Neural progenitor cell (in vitro differentiated cells): ENCODE data around the gene CHST9. TPM values are rescaled to one million over a fixed set of nuclear protein-coding genes. Genes with fewer than 3 reads are reported as not detected.
A peak's percentile ranks its signal among the peaks of the same experiment; 100 is the strongest.
"Not testable (repeated sequence)": the region's sequence is repeated elsewhere in the genome, so short reads cannot be mapped to it uniquely, and the experiment has no call there.

Experiments used
- DNase-seq: peaks from one replicate; pipeline ENCODE4 v3.0.0-alpha.2; 2016; ENCODE audit warnings: low spot score
- H2AFZ ChIP-seq: fragments of 200-600 bp; sonication (generic); replicated peaks from 2 replicates; pipeline ENCODE4 v1.6.1; 2016; ENCODE audit warnings: antibody characterized with exemption
- H3F3A ChIP-seq: fragments of 200-600 bp; sonication (generic); 2 replicates; pipeline ENCODE4 v1.6.1; 2016; ENCODE audit warnings: antibody characterized with exemption, low read depth
- H3K27ac ChIP-seq: fragments of 200-600 bp; sonication (generic); 2 replicates; pipeline ENCODE4 v1.5.1; 2016; ENCODE audit warnings: mild to moderate bottlenecking
- H3K27me3 ChIP-seq: fragments of 200-600 bp; sonication (generic); 2 replicates; pipeline ENCODE4 v1.6.1; 2016; ENCODE audit warnings: mild to moderate bottlenecking, moderate library complexity
- H3K36me3 ChIP-seq: fragments of 200-600 bp; sonication (generic); 2 replicates; pipeline ENCODE4 v1.5.1; 2016
- H3K4me1 ChIP-seq: fragments of 200-600 bp; sonication (generic); 2 replicates; pipeline ENCODE4 v1.6.1; 2016; ENCODE audit warnings: mixed run types
- H3K4me2 ChIP-seq: fragments of 200-600 bp; sonication (generic); 2 replicates; pipeline ENCODE4 v1.6.1; 2016
- H3K4me3 ChIP-seq: fragments of 200-600 bp; sonication (generic); 2 replicates; pipeline ENCODE4 v1.5.1; 2016
- H3K79me2 ChIP-seq: fragments of 200-600 bp; sonication (generic); 2 replicates; pipeline ENCODE4 v1.6.1; 2016; ENCODE audit warnings: low read depth
- H3K9ac ChIP-seq: fragments of 200-600 bp; sonication (generic); 2 replicates; pipeline ENCODE4 v1.6.1; 2016
- H3K9me3 ChIP-seq: fragments of 200-600 bp; sonication (generic); 2 replicates; pipeline ENCODE4 v1.5.1; 2016; ENCODE audit warnings: low read depth
- H4K20me1 ChIP-seq: fragments of 200-600 bp; sonication (generic); 2 replicates; pipeline ENCODE4 v1.6.1; 2016; ENCODE audit warnings: low read depth
- H3K27ac Mint-ChIP-seq: 3 replicates; pipeline ENCODE4 v1.8.0; 2021; ENCODE audit warnings: mixed read lengths
- H3K27me3 Mint-ChIP-seq: 2 replicates; pipeline ENCODE4 v1.8.0; 2022; ENCODE audit warnings: low read depth, mild to moderate bottlenecking, inconsistent platforms, moderate library complexity, mixed read lengths; ENCODE audit not compliant: insufficient read depth
- H3K36me3 Mint-ChIP-seq: 3 replicates; pipeline ENCODE4 v1.8.0; 2021; ENCODE audit warnings: mixed read lengths
- H3K4me1 Mint-ChIP-seq: 3 replicates; pipeline ENCODE4 v1.8.0; 2021; ENCODE audit warnings: mixed read lengths
- H3K4me3 Mint-ChIP-seq: 3 replicates; pipeline ENCODE4 v1.8.0; 2021; ENCODE audit warnings: mild to moderate bottlenecking, moderate library complexity, mixed read lengths
- H3K9me3 Mint-ChIP-seq: 3 replicates; pipeline ENCODE4 v1.8.0; 2020; ENCODE audit warnings: mixed read lengths
- EZH2 ChIP-seq: fragments of 200-600 bp; sonication (generic); IDR thresholded peaks from 2 replicates; pipeline ENCODE4 v1.6.1; 2017; ENCODE audit warnings: antibody characterized with exemption, mild to moderate bottlenecking, moderate library complexity
- EZH2phosphoT487 ChIP-seq: fragments of 200-600 bp; sonication (generic); IDR thresholded peaks from 2 replicates; pipeline ENCODE4 v1.6.1; 2017; ENCODE audit warnings: antibody characterized with exemption
- total RNA-seq: library from RNA; depleted of rRNA; stranded (reverse); fragments of >200 nt; gene quantifications from 2 replicates; pipeline ENCODE4 v1.2.3, GENCODE V29; 2015; ENCODE audit warnings: low replicate concordance
- TF ChIP-seq, protein P1 (sequence below): fragments of 200-600 bp; sonication (generic); IDR thresholded peaks from 2 replicates; pipeline ENCODE4 v1.5.1; 2017; ENCODE audit warnings: antibody characterized with exemption, mild to moderate bottlenecking

CHST9 gene, protein sequence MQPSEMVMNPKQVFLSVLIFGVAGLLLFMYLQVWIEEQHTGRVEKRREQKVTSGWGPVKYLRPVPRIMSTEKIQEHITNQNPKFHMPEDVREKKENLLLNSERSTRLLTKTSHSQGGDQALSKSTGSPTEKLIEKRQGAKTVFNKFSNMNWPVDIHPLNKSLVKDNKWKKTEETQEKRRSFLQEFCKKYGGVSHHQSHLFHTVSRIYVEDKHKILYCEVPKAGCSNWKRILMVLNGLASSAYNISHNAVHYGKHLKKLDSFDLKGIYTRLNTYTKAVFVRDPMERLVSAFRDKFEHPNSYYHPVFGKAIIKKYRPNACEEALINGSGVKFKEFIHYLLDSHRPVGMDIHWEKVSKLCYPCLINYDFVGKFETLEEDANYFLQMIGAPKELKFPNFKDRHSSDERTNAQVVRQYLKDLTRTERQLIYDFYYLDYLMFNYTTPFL
- 0.77 and 1.3 TPM in 2 replicates for total RNA-seq

DNA sequence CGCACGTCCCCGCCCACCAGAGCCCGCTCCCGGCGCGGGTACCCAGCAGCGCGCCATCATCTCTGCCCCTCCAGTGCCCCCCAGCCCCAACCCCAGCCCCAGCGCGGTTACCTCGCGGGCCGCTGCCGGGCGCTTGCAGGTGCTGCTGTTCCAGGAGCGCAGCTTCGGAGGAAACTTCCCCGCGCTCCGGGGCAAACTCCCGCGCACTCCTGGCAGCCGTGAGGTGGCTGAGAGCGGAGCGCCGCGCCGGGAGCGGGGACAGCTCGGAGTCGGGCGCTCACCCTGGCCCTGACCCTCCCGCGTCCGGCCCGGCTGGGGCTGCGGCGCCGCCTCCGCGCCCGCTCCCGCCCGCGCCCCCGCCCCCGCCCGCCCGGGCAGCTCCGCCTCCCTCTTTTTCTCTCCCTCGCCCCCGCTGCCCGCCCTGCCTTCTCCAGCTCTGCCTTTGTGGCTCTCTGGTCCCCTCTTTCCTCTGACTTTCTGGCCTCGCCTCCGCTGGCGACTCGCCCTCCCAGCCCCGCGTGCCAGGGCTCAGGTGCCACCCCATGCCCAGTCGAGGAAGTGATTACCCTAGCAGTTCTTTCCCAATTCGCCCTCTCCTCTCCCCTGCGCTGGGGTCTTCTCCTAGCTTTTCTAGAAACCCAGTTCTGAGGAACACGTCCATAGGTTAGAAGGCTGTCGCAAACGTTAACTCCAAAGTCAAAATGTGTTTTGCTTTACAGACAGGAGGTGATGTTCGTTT lies at the start of gene CHST9:
TSS of gene CHST9 (minus strand) at position 284 of the 739 bp plus-strand sequence. CDS start 42,499 bp downstream, outside the sequence.
- no peak within 1 kb of the TSS for H3K27ac Mint-ChIP-seq
- Histone ChIP-seq H3K27me3 (peaks cover 56% of the 10 kb centered on the region), H3K27ac (no peak within 1 kb of the TSS), H3K79me2 (no peaks in the 10 kb centered on the region), H4K20me1 (no peaks in the 10 kb centered on the region), H2AFZ (peak within 1 kb of the TSS; percentile 97), H3K4me3 (peak within 1 kb of the TSS; percentile 69), H3K9me3 (no peaks in the 10 kb centered on the region), H3K4me2 (peak within 1 kb of the TSS; percentile 95), H3K9ac (no peak within 1 kb of the TSS), H3K36me3 (no peaks in the 10 kb centered on the region), H3K4me1 (no peaks in the 10 kb centered on the region), H3F3A (no peaks in the 10 kb centered on the region)
- peak within 1 kb of the TSS; percentile 87 for H3K4me3 Mint-ChIP-seq
- no peaks in the 10 kb centered on the region for H3K9me3 Mint-ChIP-seq
- peaks cover 19% of the 10 kb centered on the region for H3K4me1 Mint-ChIP-seq
- DNase-seq: peak; percentile 73
- H3K27me3 Mint-ChIP-seq: peaks cover 10% of the 10 kb centered on the region
- H3K36me3 Mint-ChIP-seq: no peaks in the 10 kb centered on the region
- no peak for TF ChIP-seq EZH2
- TF ChIP-seq, protein P1, sequence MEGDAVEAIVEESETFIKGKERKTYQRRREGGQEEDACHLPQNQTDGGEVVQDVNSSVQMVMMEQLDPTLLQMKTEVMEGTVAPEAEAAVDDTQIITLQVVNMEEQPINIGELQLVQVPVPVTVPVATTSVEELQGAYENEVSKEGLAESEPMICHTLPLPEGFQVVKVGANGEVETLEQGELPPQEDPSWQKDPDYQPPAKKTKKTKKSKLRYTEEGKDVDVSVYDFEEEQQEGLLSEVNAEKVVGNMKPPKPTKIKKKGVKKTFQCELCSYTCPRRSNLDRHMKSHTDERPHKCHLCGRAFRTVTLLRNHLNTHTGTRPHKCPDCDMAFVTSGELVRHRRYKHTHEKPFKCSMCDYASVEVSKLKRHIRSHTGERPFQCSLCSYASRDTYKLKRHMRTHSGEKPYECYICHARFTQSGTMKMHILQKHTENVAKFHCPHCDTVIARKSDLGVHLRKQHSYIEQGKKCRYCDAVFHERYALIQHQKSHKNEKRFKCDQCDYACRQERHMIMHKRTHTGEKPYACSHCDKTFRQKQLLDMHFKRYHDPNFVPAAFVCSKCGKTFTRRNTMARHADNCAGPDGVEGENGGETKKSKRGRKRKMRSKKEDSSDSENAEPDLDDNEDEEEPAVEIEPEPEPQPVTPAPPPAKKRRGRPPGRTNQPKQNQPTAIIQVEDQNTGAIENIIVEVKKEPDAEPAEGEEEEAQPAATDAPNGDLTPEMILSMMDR: no peak
- no peak for TF ChIP-seq EZH2phosphoT487

DNA sequence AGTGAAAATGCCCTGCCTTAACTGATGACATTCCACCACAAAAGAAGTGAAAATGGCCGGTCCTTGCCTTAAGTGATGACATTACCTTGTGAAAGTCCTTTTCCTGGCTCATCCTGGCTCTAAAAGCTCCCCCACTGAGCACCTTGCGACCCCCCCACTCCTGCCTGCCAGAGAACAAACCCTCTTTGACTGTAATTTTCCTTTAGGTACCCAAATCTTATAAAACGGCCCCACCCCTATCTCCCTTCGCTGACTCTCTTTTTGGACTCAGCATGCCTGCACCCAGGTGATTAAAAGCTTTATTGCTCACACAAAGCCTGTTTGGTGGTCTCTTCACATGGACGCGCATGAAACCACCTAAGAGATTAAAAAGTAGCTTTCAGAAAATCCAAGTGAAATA lies 47.2 kb upstream of the CHST9 start:
- not testable (repeated sequence) for H3K4me1 ChIP-seq, DNase-seq, H3K4me3 ChIP-seq, H2AFZ ChIP-seq, H3K9ac ChIP-seq, H3K9me3 ChIP-seq, H3K79me2 ChIP-seq, H3K36me3 Mint-ChIP-seq, H4K20me1 ChIP-seq, H3K27me3 ChIP-seq, H3K36me3 ChIP-seq, H3F3A ChIP-seq, H3K4me3 Mint-ChIP-seq, H3K27ac Mint-ChIP-seq, H3K27me3 Mint-ChIP-seq, H3K9me3 Mint-ChIP-seq, H3K27ac ChIP-seq, H3K4me2 ChIP-seq
- peaks cover 16% of the 10 kb centered on the region for H3K4me1 Mint-ChIP-seq

DNA sequence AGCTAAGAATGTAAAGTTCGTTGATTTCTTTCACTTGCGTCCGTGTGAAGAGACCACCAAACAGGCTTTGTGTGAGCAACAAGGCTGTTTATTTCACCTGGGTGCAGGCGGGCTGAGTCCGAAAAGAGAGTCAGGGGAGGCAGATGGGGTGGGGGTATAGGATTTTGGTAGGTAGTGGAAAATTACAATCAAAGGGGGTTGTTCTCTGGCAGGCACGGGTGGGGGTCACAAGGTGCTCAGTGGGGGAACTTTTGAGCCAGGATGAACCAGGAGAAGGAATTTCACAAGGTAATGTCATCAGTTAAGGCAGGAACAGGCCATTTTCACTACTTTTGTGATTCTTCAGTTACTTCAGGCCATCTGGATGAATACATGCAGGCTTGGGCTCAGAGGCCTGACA lies 46.6 kb upstream of the CHST9 start:
- DNase-seq, H3K27ac Mint-ChIP-seq, H3K27me3 Mint-ChIP-seq, H4K20me1 ChIP-seq, H3K4me1 ChIP-seq, H3K36me3 ChIP-seq, H3K9ac ChIP-seq, H3K9me3 Mint-ChIP-seq, H3F3A ChIP-seq, H3K27ac ChIP-seq, H3K4me3 ChIP-seq, H3K36me3 Mint-ChIP-seq, H3K9me3 ChIP-seq, H3K27me3 ChIP-seq, H3K4me3 Mint-ChIP-seq, H3K4me2 ChIP-seq, H3K79me2 ChIP-seq: not testable (repeated sequence)
- H2AFZ ChIP-seq: peak overlapping the region; percentile 85
- peaks cover 16% of the 10 kb centered on the region for H3K4me1 Mint-ChIP-seq

DNA sequence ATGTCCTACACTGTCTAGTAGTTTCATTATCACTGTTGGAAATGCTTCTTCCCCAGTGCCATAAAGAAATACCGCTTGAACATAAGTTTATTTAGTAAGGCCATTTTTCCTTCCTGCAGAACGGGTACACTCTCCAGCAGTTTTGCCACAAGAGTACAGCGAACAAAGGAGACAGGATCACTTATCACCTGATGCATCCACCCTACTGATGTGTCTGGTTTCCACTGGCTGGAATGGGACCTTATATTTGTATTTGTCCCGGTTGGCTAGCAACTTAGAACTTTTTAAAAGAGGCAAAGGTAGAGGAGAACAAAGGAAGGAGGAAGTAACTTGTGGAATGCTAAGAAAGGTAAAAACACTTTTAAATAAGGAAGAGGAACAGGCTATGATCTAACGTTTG lies 46.1 kb upstream of the CHST9 start:
- H3K4me1 ChIP-seq, H3K36me3 Mint-ChIP-seq, H3K4me3 ChIP-seq, H3K27ac ChIP-seq, DNase-seq, H4K20me1 ChIP-seq, H3K9ac ChIP-seq, H3K4me2 ChIP-seq, H3K27me3 Mint-ChIP-seq, H3K9me3 ChIP-seq, H3F3A ChIP-seq, H3K79me2 ChIP-seq, H3K9me3 Mint-ChIP-seq, H3K36me3 ChIP-seq, H3K4me3 Mint-ChIP-seq, H3K27me3 ChIP-seq: not testable (repeated sequence)
- H2AFZ ChIP-seq: peak overlapping the region; percentile 85
- Mint-ChIP-seq H3K27ac (peak overlapping the region; percentile 5), H3K4me1 (peaks cover 16% of the 10 kb centered on the region)
